MM.1S (cell line): ENCODE data around the gene GYPE.
"Not testable (repeated sequence)": the region's sequence is repeated elsewhere in the genome, so short reads cannot be mapped to it uniquely, and the experiment has no call there.

Experiments used
- CTCF ChIP-seq: fragments of 300-600 bp; sonication (generic); IDR thresholded peaks from 2 replicates; pipeline ENCODE4 v1.5.1; 2016; ENCODE audit warnings: antibody characterized with exemption, low read length, mixed read lengths
- EZH2phosphoT487 ChIP-seq: fragments of 300-600 bp; sonication (generic); IDR thresholded peaks from 2 replicates; pipeline ENCODE4 v1.6.1; 2018; ENCODE audit warnings: antibody characterized with exemption, low read length

GRCh38 chr4:143947493-143947892 is 42.1 kb upstream of the GYPE start:
- not testable (repeated sequence) for TF ChIP-seq CTCF, EZH2phosphoT487
